Retinal pigment epithelial cell (primary cell): Measurements from ENCODE around the gene ST3GAL3.
A peak's percentile ranks its signal among the peaks of the same experiment; 100 is the strongest.

Source experiments
- DNase-seq: peaks from one replicate; pipeline ENCODE4 v3.0.0-alpha.2; 2010; ENCODE audit warnings: low read depth
- H3K4me3 ChIP-seq: 2 replicates; pipeline ENCODE4 v1.5.1; 2011; ENCODE audit warnings: mild to moderate bottlenecking, low read length, control low read depth, moderate library complexity
- TF ChIP-seq, protein P1 (sequence below): conservative IDR thresholded peaks from 2 replicates; pipeline ENCODE4 v1.5.1; 2011; ENCODE audit warnings: low read depth, low read length, control low read depth, inconsistent platforms

ST3GAL3 gene

DNA sequence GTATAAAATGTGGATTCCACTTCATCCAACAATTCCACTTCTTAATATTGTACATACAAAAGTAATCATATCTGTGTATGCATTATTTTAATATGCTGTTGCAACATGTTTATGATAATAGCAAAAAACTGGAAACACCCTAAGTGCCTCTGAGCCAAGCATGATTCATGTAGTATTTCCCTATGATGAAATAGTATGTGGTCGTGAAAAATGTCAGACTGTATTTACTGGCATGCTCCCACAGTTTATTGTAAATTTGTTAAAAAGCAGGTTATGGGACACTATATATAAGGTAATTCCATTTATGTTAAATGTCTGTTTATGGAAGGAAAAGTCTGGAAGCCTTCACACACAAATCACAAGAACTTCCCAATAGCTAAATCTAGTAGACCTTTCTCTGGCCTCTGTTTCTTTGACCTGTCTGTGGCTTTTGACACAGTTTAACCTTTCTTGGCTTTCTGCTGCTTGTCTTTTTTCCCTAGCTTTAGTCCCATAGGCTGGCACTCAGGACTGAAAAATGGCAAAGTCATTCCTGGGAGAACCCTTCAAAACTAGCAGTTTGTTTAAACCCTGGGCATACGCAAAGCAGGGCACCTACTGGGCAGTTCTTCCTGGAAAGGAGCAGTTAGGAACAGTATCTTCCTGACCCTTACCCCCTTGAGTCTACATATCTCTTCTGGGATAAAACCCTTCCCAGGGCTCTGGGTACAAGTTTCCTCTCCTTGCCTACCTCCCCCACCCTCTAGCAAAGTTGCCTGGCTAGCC, 160.8 kb downstream of the ST3GAL3 start:
- no peak for DNase-seq
- TF ChIP-seq, protein P1, sequence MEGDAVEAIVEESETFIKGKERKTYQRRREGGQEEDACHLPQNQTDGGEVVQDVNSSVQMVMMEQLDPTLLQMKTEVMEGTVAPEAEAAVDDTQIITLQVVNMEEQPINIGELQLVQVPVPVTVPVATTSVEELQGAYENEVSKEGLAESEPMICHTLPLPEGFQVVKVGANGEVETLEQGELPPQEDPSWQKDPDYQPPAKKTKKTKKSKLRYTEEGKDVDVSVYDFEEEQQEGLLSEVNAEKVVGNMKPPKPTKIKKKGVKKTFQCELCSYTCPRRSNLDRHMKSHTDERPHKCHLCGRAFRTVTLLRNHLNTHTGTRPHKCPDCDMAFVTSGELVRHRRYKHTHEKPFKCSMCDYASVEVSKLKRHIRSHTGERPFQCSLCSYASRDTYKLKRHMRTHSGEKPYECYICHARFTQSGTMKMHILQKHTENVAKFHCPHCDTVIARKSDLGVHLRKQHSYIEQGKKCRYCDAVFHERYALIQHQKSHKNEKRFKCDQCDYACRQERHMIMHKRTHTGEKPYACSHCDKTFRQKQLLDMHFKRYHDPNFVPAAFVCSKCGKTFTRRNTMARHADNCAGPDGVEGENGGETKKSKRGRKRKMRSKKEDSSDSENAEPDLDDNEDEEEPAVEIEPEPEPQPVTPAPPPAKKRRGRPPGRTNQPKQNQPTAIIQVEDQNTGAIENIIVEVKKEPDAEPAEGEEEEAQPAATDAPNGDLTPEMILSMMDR: no peak
- H3K4me3 ChIP-seq: no peak overlapping the region

DNA sequence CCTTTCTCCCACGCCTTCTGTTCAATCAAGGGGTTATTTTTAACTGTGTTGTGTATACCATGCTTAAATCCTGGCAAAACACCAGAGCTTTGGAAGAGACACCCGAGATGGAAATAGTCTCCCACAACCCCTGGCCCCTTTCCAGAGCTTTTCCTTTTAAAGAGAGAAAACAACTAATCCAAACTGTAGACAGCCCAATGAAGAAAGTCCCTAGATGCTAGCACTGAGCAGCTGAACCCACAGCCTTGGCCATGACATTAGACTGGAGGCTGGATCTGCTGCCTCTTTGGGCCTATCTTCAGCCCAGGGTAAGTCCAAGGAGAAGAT, 161.4 kb downstream of the ST3GAL3 start:
- DNase-seq: peak; percentile 66
- TF ChIP-seq, protein P1: no peak
- H3K4me3 ChIP-seq: no peak overlapping the region

DNA sequence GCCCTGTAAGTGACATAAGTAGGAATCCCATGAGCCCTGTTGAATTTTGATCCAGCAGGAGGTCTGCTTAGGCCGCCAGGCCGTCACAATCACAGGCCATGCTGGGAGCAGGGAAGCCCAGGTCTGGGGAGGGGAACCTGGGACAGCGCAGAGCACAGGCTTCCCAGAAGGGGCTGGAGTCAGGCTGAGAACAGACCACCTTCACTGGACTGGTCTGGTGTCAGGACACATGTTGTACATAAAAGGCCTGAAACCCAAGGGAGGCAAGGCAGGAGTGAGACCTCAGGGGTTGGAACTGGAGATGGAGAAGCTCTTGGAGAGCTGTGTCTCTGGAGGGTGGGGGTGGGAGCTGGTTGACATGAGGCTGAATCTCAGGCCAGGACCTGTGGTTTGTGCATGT, 163.0 kb downstream of the ST3GAL3 start:
- H3K4me3 ChIP-seq: no peak overlapping the region
- TF ChIP-seq, protein P1: no peak
- DNase-seq: no peak

DNA sequence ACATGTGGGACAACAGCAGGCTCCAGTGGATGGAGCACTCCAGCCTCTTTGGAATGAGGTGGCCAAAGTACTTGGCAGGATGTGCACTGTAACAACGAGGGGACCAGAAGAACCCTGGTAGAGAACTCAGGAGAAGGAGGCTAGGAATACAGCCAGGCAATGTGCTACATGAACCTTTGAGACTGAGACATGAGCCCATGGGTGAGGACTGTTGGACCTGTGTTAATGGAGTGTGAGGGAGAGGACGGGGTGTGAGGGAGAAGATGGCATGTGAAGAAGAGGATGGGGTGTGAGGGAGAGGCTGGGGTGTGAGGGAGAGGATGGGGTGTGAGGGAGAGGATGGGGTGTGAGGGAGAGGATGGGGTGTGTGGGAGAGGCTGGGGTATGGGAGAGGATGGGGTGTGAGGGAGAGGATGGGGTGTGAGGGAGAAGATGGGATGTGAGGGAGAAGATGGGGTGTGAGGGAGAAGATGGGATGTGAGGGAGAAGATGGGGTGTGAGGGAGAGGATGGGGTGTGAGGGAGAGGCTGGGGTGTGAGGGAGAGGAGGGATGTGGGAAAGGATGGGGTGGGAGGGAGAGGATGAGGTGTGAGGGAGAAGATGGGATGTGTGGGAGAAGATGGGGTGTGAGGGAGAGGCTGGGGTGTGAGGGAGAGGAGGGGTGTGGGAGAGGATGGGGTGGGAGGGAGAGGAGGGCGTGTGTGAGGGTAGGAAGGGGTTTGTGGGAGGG, 164.0 kb downstream of the ST3GAL3 start:
- TF ChIP-seq, protein P1: no peak
- DNase-seq: no peak
- no peak overlapping the region for H3K4me3 ChIP-seq

DNA sequence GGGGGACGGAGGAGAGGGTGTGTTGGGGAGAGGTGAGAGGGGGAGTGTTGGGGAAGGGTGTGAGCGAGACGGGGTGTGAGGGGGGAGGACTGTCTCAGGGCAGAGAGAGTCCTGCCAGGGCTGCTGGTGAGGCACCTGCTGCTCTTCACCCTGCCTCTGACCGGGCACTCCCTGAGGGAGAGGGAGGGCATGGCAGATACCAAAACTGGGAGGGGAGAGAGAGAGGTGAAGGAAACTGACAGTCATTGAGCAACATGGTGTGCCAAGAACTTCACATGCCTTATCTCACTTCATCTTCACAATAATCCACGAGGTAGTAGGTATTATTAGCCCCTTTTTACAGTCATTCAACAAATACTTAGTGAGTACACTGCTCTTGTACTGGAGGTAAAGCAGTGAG, 164.9 kb downstream of the ST3GAL3 start:
- TF ChIP-seq, protein P1: no peak
- no peak for DNase-seq
- no peak overlapping the region for H3K4me3 ChIP-seq

DNA sequence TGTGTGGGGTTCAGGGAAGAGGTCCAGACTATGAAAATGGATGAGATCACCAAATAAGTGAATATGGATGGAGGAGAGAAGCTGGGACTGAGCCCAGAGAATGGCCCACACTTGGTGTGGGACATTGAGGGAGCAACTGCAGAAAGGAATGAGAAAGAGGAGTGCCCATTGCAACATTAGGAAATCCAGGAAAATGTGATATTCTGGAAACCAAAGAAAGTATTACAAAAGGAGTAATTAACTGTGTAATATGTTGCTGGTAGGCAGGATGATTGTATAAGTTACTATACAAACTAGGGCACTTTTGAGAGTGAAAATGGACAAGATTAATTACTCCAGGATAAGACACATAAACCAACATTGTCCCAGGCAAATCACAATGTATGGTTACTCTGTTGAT, 166.5 kb downstream of the ST3GAL3 start:
- no peak for DNase-seq
- TF ChIP-seq, protein P1: no peak
- H3K4me3 ChIP-seq: no peak overlapping the region

DNA sequence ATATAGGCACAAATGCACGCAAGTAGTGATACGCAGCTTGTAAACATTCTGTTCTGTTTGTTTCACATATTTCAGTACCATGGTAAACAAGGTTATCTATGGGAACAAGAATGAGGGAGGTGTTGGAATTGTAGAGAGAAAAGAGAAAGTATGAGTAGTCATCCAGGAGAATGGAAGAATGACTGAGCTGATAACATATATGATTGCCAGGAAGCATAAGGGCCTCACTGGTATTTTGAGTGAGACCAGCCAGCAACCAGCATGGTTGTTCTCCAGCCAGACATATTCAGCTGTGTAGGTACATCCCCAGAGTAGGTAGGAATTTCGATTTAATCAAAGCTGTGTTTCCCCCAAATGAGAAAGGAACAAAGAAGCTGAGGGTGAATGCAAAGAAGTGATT, 167.4 kb downstream of the ST3GAL3 start:
- no peak overlapping the region for H3K4me3 ChIP-seq
- DNase-seq: no peak
- TF ChIP-seq, protein P1: no peak
